ENCODE measurements around the gene MSI2.
A peak's percentile ranks its signal among the peaks of the same experiment; 100 is the strongest.

MSI2 gene

GRCh38 chr17:57424273-57424672 lies 167.9 kb downstream of the MSI2 start:
- no peaks in the 10 kb centered on the region for H3K9me3 ChIP-seq (ENCODE audit: control insufficient read depth, insufficient read depth, low read length)
- peaks cover 72% of the 10 kb centered on the region for H3K79me2 ChIP-seq (ENCODE audit: control insufficient read depth, low read length)

GRCh38 chr17:57424777-57425188 lies 168.5 kb downstream of the MSI2 start:
- no peaks in the 10 kb centered on the region for H3F3A ChIP-seq (ENCODE audit: control insufficient read depth, insufficient read depth)
- H3K79me2 ChIP-seq (ENCODE audit: control insufficient read depth, low read length), result peaks cover 73% of the 10 kb centered on the region
- H3K27ac ChIP-seq (ENCODE audit: low read depth, low read length), result no peak overlapping the region

More at GRCh38 chr17:57424273-57424672, 167.9 kb downstream of the MSI2 start:
- Histone ChIP-seq H4K20me1 (ENCODE audit: control insufficient read depth, insufficient read depth, low read depth, low read length) (peaks cover 3% of the 10 kb centered on the region; the same call in 1 of the 2 replicates), H3K4me2 (ENCODE audit: low read length) (peak overlapping the region; percentile 53), H3F3A (ENCODE audit: control insufficient read depth, insufficient read depth) (no peaks in the 10 kb centered on the region), H3K36me3 (ENCODE audit: control insufficient read depth, low read length) (peaks cover 12% of the 10 kb centered on the region), H3K27ac (ENCODE audit: low read depth, low read length) (no peak overlapping the region), H3K9me2 (replicated peaks; ENCODE audit: control insufficient read depth, low read length) (no peaks in the 10 kb centered on the region), H3K27me3 (ENCODE audit: control insufficient read depth, low read length) (no peaks in the 10 kb centered on the region), H3K4me3 (ENCODE audit: low read length) (peak overlapping the region; percentile 35), H3K4me1 (ENCODE audit: control insufficient read depth, low read length) (peaks cover 32% of the 10 kb centered on the region)
- TF ChIP-seq CTCF (IDR thresholded peaks at IDR 0.05; ENCODE audit: low read depth, low read length, poor library complexity, severe bottlenecking), result no peak
- no peak for TF ChIP-seq EZH2phosphoT487 (IDR thresholded peaks at IDR 0.05; ENCODE audit: borderline replicate concordance, low read length)

GRCh38 chr17:57425431-57425830 lies 169.1 kb downstream of the MSI2 start:
- no peaks in the 10 kb centered on the region for H3K27me3 ChIP-seq (ENCODE audit: control insufficient read depth, low read length)
- peaks cover 12% of the 10 kb centered on the region for H3K36me3 ChIP-seq (ENCODE audit: control insufficient read depth, low read length)
- H3F3A ChIP-seq (ENCODE audit: control insufficient read depth, insufficient read depth), result no peaks in the 10 kb centered on the region
- peaks cover 71% of the 10 kb centered on the region for H3K79me2 ChIP-seq (ENCODE audit: control insufficient read depth, low read length)
- no peak overlapping the region for H3K27ac ChIP-seq (ENCODE audit: low read depth, low read length)
- H3K9me3 ChIP-seq (ENCODE audit: control insufficient read depth, insufficient read depth, low read length), result no peaks in the 10 kb centered on the region
- H3K9me2 ChIP-seq (replicated peaks; ENCODE audit: control insufficient read depth, low read length), result no peaks in the 10 kb centered on the region
- no peak overlapping the region for H3K4me3 ChIP-seq (ENCODE audit: low read length)
- H3K4me1 ChIP-seq (ENCODE audit: control insufficient read depth, low read length), result peaks cover 32% of the 10 kb centered on the region
- no peak for TF ChIP-seq CTCF (IDR thresholded peaks at IDR 0.05; ENCODE audit: low read depth, low read length, poor library complexity, severe bottlenecking)
- TF ChIP-seq EZH2phosphoT487 (IDR thresholded peaks at IDR 0.05; ENCODE audit: borderline replicate concordance, low read length), result no peak
- H4K20me1 ChIP-seq (ENCODE audit: control insufficient read depth, insufficient read depth, low read depth, low read length), result peaks cover 3% of the 10 kb centered on the region; the same call in 1 of the 2 replicates
- no peak overlapping the region for H3K4me2 ChIP-seq (ENCODE audit: low read length)

More at GRCh38 chr17:57424777-57425188, 168.5 kb downstream of the MSI2 start:
- Histone ChIP-seq H4K20me1 (ENCODE audit: control insufficient read depth, insufficient read depth, low read depth, low read length) (peaks cover 3% of the 10 kb centered on the region; the same call in 1 of the 2 replicates), H3K9me2 (replicated peaks; ENCODE audit: control insufficient read depth, low read length) (no peaks in the 10 kb centered on the region), H3K4me1 (ENCODE audit: control insufficient read depth, low read length) (peaks cover 32% of the 10 kb centered on the region), H3K9me3 (ENCODE audit: control insufficient read depth, insufficient read depth, low read length) (no peaks in the 10 kb centered on the region), H3K4me3 (ENCODE audit: low read length) (peak overlapping the region; percentile 35), H3K36me3 (ENCODE audit: control insufficient read depth, low read length) (peaks cover 12% of the 10 kb centered on the region), H3K27me3 (ENCODE audit: control insufficient read depth, low read length) (no peaks in the 10 kb centered on the region), H3K4me2 (ENCODE audit: low read length) (peak overlapping the region; percentile 53)
- TF ChIP-seq EZH2phosphoT487 (IDR thresholded peaks at IDR 0.05; ENCODE audit: borderline replicate concordance, low read length), result no peak
- TF ChIP-seq CTCF (IDR thresholded peaks at IDR 0.05; ENCODE audit: low read depth, low read length, poor library complexity, severe bottlenecking), result no peak

Data from DOHH2 (cell line).